HG03457 (cell line): ENCODE data around the gene TMSB4X.

ENCODE experiments used
- ATAC-seq: cut with Tn5 transposase; IDR thresholded peaks from one replicate; pipeline ENCODE4 v1.9.1; 2021; ENCODE audit warnings: moderate number of reproducible peaks; ENCODE audit not compliant: unreplicated experiment

TMSB4X gene

DNA sequence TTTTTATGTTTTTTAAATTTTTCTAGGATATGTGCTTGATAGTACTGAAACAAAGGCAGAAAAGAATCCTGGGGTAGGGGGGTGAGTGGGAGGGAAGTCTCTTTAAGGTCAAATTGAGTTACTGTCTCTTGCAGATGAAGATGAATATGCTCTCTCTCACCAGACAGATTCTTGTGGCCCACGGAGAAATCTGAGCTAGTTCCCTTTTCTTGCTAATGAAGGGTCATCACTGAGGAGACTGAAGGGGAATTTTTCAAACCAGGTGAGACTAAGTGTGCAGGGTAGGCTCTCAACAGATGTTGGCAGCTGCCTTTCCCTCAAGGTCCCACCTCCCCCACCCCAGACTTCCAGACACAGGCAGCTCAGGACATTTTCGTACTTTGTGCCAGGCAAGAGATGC lies 48.0 kb downstream of the TMSB4X start:
- no peak for ATAC-seq

DNA sequence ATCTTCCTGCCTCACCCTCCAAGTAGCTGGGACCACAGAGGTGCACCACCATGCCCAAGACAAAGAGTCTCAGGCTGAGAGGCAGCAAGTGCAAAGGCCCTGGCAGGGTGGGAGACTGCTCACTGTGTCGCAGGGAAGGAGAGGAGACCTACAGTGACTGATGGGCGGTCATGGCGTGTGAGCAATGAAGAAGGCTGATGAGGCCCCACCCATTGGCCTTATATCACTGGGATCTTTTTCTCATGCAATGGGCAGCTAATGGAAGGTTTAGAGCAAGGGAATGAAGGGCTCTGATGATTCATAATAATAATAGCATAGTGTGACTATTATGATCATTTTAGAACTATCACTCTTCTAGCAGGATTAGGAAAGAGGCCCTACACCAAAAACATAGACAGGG lies 48.7 kb downstream of the TMSB4X start:
- ATAC-seq = no peak

DNA sequence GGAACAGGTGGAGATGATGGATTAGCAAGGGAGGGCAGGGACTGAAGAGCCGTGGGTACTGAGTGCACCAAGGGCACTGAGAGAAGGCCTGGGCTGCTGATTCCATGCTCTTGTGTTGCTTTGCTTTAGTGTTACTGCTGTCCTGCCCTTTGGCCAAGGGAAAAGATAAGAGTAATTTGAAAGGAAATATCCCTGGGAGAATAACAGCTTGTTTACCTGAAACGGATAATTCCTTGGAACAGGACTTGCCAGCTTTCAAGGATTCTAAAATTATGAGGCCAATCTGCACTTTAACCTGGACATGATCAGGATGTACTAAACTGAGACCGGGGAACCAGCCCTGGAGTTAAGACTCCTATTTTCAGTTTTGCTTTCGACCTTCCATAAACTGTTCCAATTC lies 49.1 kb downstream of the TMSB4X start:
- no peak for ATAC-seq

DNA sequence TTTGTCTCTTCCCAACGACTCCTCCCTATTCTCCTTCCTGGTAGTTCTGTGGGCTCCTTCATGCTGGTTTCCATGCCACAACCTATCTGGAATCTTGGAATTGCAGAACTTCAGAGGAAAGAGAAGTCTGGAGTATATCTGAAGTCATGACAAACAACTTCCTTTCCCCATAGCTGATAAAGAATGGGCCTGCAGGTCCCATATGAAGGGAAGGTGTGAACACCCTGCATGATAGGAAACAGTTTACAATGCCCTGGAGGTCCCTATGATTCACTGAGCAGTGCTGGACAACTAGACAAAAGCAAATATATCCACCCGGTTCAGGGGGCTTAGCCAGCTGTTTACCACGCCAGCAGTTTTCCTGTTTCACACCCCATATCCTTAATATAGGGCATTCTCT lies 50.1 kb downstream of the TMSB4X start:
- no peak for ATAC-seq
